Vagina (tissue), 2 donors: ENCODE measurements around the gene SLC38A4.

Experiments used
- POLR2A ChIP-seq, 2 donors: fragments of 450-650 bp; IDR thresholded peaks; one replicate each; pipeline ENCODE4 v1.6.1; 2017; ENCODE audit warnings: antibody characterized with exemption in 2 of 2, mild to moderate bottlenecking in 2 of 2, moderate library complexity in 2 of 2
- POLR2AphosphoS5 ChIP-seq, 2 donors: sonication (generic); formaldehyde crosslinking; IDR thresholded peaks; one replicate each; pipeline ENCODE4 v1.9.0; 2017; ENCODE audit warnings: antibody characterized with exemption in 2 of 2, mild to moderate bottlenecking in 2 of 2, low read depth in 1 of 2; ENCODE audit not compliant: insufficient read depth in 1 of 2
- TF ChIP-seq, protein P1 (sequence below), 3 experiments: fragments of 450-650 bp in 2 of 3; fragments of 200-600 bp in 1 of 3; sonication (generic) in 1 of 3; IDR thresholded peaks; one replicate each; pipeline ENCODE4 v1.5.1; 2017 to 2019; ENCODE audit warnings: antibody characterized with exemption in 3 of 3, mild to moderate bottlenecking in 2 of 3, moderate library complexity in 2 of 3

DNA sequence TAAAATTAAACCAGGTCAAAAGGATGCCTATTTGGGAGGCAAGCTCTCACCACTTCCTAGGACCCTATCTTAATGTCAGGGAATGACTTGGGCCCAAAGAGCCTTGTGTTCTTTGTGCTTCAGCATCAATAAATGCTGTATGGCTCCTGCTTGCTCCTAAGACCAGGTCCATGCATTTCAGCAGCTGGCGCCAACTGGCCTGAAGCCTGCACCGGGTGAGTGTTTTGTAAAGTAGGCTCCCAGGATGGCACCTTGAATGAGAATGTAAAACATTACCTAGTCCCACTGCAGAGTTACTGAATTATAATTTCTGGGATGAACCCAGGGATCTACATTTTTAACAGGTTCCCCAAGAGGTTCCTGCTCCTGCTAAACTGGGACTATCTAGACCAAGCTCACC is 16.1 kb upstream of the SLC38A4 start:
- TF ChIP-seq, protein P1, sequence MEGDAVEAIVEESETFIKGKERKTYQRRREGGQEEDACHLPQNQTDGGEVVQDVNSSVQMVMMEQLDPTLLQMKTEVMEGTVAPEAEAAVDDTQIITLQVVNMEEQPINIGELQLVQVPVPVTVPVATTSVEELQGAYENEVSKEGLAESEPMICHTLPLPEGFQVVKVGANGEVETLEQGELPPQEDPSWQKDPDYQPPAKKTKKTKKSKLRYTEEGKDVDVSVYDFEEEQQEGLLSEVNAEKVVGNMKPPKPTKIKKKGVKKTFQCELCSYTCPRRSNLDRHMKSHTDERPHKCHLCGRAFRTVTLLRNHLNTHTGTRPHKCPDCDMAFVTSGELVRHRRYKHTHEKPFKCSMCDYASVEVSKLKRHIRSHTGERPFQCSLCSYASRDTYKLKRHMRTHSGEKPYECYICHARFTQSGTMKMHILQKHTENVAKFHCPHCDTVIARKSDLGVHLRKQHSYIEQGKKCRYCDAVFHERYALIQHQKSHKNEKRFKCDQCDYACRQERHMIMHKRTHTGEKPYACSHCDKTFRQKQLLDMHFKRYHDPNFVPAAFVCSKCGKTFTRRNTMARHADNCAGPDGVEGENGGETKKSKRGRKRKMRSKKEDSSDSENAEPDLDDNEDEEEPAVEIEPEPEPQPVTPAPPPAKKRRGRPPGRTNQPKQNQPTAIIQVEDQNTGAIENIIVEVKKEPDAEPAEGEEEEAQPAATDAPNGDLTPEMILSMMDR (IDR thresholded peaks at IDR 0.05) = no peak
- TF ChIP-seq POLR2AphosphoS5 (IDR thresholded peaks at IDR 0.05; ENCODE audit: insufficient read depth in 1 of 2, low read depth in 1 of 2) = no peak
- TF ChIP-seq POLR2A (IDR thresholded peaks at IDR 0.05) = no peak
